ENCODE data around the gene C12orf43.

DNA sequence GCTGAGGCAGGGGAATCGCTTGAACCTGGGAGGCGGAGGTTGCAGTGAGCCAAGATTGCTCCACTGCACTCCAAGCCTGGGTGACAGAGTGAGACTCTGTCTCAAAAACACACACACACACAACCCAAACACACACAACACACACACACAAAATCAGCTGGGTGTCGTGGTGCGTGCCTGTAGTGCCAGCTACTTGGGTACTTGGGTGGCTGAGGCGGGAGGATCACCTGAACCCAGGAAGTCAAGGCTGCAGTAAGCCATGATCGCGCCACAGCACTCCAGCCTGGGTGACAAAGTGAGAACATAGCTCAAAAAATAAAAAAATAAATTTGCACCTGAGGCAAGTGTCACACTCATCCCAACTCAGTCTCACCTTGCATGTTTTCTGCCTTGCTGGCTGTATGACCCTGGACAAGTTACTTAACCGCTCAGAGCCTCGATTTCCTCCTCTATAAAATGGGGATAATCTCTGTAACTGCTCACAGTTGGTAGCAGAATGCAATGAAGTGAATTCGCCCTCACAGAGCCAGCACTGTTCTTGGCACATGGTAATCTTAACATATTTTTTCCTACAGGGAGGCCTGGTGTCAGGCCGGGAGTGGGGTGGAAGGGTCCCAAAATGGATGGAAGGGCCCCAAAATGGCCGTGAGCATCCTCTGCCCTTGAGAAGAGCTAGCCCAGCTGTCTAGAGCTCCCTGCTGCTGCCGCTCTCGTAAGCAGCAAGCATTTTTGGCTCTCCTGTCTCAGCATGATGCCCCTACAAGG lies 38.6 kb downstream of the C12orf43 start:
- TF ChIP-seq, protein P1, sequence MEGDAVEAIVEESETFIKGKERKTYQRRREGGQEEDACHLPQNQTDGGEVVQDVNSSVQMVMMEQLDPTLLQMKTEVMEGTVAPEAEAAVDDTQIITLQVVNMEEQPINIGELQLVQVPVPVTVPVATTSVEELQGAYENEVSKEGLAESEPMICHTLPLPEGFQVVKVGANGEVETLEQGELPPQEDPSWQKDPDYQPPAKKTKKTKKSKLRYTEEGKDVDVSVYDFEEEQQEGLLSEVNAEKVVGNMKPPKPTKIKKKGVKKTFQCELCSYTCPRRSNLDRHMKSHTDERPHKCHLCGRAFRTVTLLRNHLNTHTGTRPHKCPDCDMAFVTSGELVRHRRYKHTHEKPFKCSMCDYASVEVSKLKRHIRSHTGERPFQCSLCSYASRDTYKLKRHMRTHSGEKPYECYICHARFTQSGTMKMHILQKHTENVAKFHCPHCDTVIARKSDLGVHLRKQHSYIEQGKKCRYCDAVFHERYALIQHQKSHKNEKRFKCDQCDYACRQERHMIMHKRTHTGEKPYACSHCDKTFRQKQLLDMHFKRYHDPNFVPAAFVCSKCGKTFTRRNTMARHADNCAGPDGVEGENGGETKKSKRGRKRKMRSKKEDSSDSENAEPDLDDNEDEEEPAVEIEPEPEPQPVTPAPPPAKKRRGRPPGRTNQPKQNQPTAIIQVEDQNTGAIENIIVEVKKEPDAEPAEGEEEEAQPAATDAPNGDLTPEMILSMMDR (IDR thresholded peaks at IDR 0.05): no peak
- TF ChIP-seq POLR2A (IDR thresholded peaks at IDR 0.05): no peak
